NCI-H1694 treated with DMSO at 0.1 percent for 48 hours (cell line): ENCODE results near the gene GJA3.

Experiments used
- DNase-seq: peaks from one replicate; lab custom pipeline; 2025; lab: John Stamatoyannopoulos, UW

GJA3 gene

GRCh38 chr13:20127562-20128458 is 33.0 kb downstream of the GJA3 start:
- no peak for DNase-seq

- DNase-seq: no peak
Observed at GRCh38 chr13:20127262-20127561, 33.6 kb downstream of the GJA3 start.

GRCh38 chr13:20126541-20127261 is 34.2 kb downstream of the GJA3 start:
- no peak for DNase-seq

GRCh38 chr13:20125783-20126165 is 35.1 kb downstream of the GJA3 start:
- no peak for DNase-seq

GRCh38 chr13:20125129-20125782 is 35.6 kb downstream of the GJA3 start:
- DNase-seq: no peak

- DNase-seq: no peak
Observed at GRCh38 chr13:20124303-20124702, 36.5 kb downstream of the GJA3 start.

GRCh38 chr13:20121159-20121525 is 39.7 kb downstream of the GJA3 start:
- DNase-seq: no peak

- no peak for DNase-seq
Observed at GRCh38 chr13:20119960-20120359, 40.9 kb downstream of the GJA3 start.

GRCh38 chr13:20118268-20119140 is 42.3 kb downstream of the GJA3 start:
- no peak for DNase-seq

- no peak for DNase-seq
Observed at GRCh38 chr13:20116213-20116612, 44.6 kb downstream of the GJA3 start.

GRCh38 chr13:20114066-20114610 is 46.7 kb downstream of the GJA3 start:
- DNase-seq: no peak

GRCh38 chr13:20109037-20109436 is 51.8 kb downstream of the GJA3 start:
- DNase-seq: no peak

- no peak for DNase-seq
Observed at GRCh38 chr13:20106742-20107141, 54.1 kb downstream of the GJA3 start.

- DNase-seq: no peak
Observed at GRCh38 chr13:20105161-20105689, 55.6 kb downstream of the GJA3 start.

GRCh38 chr13:20102525-20103180 is 58.2 kb downstream of the GJA3 start:
- no peak for DNase-seq

GRCh38 chr13:20101467-20102316 is 59.2 kb downstream of the GJA3 start:
- no peak for DNase-seq

GRCh38 chr13:20099319-20099718 is 61.5 kb downstream of the GJA3 start:
- no peak for DNase-seq

GRCh38 chr13:20093951-20094350 is 66.9 kb downstream of the GJA3 start:
- DNase-seq: no peak

GRCh38 chr13:20090349-20090748 is 70.5 kb downstream of the GJA3 start:
- no peak for DNase-seq
